ENCODE data around the gene CDH16. TPM values are rescaled to one million over a fixed set of nuclear protein-coding genes. Genes with fewer than 3 reads are reported as not detected.

CDH16 gene
- total RNA-seq, 2 donors from 2014 or later: not detected

- Mint-ChIP-seq H3K4me3 (no peak overlapping the region), H3K36me3 (ENCODE audit: insufficient read depth in 2 of 2) (no peaks in the 10 kb centered on the region), H3K27ac (no peak overlapping the region), H3K9me3 (no peaks in the 10 kb centered on the region), H3K27me3 (ENCODE audit: low read depth) (no peaks in the 10 kb centered on the region), H3K4me1 (ENCODE audit: low read depth) (peaks cover 11% of the 10 kb centered on the region)
- no peak for DNase-seq
- ATAC-seq (replicated peaks in 1 of 2): peak in 1 of 2 donors; percentile 2
Observed at GRCh38 chr16:66910175-66910940, 8.3 kb downstream of the CDH16 start.

DNA sequence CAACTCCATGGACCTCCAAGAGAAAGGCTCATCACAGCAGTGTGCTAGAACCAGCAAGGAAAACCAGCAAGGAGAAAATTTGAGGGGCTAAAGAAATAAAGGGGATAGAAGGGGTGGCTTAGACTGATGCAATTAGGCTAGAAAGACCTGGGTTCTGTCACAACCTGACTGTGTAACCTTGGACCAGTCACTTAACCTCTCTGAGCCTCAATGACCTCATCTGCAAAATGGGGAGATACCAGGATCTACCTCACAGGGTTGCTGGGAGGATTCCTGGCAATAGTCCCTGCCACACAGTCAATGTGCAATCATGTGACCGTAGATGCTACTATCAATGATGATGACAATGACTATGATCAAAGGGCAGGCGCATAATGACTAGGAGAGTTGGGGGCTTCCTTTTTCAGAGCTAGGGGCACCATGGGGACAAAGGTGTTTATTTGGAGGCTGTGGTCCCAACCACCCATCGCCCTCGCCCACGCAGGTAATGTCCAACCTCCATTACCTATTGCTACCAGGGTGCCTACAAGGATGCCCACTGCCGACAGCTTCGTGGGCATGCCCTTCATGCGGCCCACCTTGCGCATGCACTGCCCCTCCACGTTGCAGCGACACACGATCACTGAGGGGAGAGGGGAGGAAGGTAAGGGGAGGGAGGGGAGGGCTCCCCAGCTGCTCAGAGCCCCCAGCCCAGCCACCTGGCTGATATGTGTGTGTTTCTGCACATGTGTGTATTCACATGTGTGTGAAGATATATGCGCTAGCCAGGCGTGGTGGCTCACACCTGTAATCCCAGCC is 9.7 kb downstream of the CDH16 start:
- no peak for DNase-seq
- Mint-ChIP-seq H3K36me3 (ENCODE audit: insufficient read depth in 2 of 2) (no peaks in the 10 kb centered on the region), H3K9me3 (no peaks in the 10 kb centered on the region), H3K4me1 (ENCODE audit: low read depth) (peaks cover 11% of the 10 kb centered on the region), H3K4me3 (no peak overlapping the region), H3K27me3 (ENCODE audit: low read depth) (no peaks in the 10 kb centered on the region), H3K27ac (no peak overlapping the region)
- ATAC-seq (replicated peaks in 1 of 2): no peak

GRCh38 chr16:66908116-66908515 is 10.6 kb downstream of the CDH16 start:
- H3K4me3 Mint-ChIP-seq: no peak overlapping the region
- H3K9me3 Mint-ChIP-seq: no peaks in the 10 kb centered on the region
- H3K27ac Mint-ChIP-seq: no peak overlapping the region

GRCh38 chr16:66906916-66907836 is 11.5 kb downstream of the CDH16 start:
- H3K27ac Mint-ChIP-seq: no peak overlapping the region
- H3K9me3 Mint-ChIP-seq: no peaks in the 10 kb centered on the region
- H3K4me1 Mint-ChIP-seq (ENCODE audit: low read depth): peaks cover 11% of the 10 kb centered on the region
- no peaks in the 10 kb centered on the region for H3K36me3 Mint-ChIP-seq (ENCODE audit: insufficient read depth in 2 of 2)
- ATAC-seq (replicated peaks in 1 of 2) (no peak), DNase-seq (no peak)
- no peaks in the 10 kb centered on the region for H3K27me3 Mint-ChIP-seq (ENCODE audit: low read depth)
- H3K4me3 Mint-ChIP-seq: no peak overlapping the region

More at GRCh38 chr16:66908116-66908515, 10.6 kb downstream of the CDH16 start:
- H3K27me3 Mint-ChIP-seq (ENCODE audit: low read depth): no peaks in the 10 kb centered on the region
- ATAC-seq (replicated peaks in 1 of 2) (no peak), DNase-seq (no peak)
- no peaks in the 10 kb centered on the region for H3K36me3 Mint-ChIP-seq (ENCODE audit: insufficient read depth in 2 of 2)
- peaks cover 11% of the 10 kb centered on the region for H3K4me1 Mint-ChIP-seq (ENCODE audit: low read depth)

GRCh38 chr16:66905633-66906539 is 12.8 kb downstream of the CDH16 start:
- no peaks in the 10 kb centered on the region for H3K36me3 Mint-ChIP-seq (ENCODE audit: insufficient read depth in 2 of 2)
- H3K4me3 Mint-ChIP-seq: no peak overlapping the region
- peaks cover 11% of the 10 kb centered on the region for H3K4me1 Mint-ChIP-seq (ENCODE audit: low read depth)
- DNase-seq: peak; percentile 26 to 40
- H3K9me3 Mint-ChIP-seq: no peaks in the 10 kb centered on the region
- peak; percentile 46 to 54 for ATAC-seq (replicated peaks in 1 of 2)
- H3K27ac Mint-ChIP-seq: no peak overlapping the region
- H3K27me3 Mint-ChIP-seq (ENCODE audit: low read depth): no peaks in the 10 kb centered on the region

DNA sequence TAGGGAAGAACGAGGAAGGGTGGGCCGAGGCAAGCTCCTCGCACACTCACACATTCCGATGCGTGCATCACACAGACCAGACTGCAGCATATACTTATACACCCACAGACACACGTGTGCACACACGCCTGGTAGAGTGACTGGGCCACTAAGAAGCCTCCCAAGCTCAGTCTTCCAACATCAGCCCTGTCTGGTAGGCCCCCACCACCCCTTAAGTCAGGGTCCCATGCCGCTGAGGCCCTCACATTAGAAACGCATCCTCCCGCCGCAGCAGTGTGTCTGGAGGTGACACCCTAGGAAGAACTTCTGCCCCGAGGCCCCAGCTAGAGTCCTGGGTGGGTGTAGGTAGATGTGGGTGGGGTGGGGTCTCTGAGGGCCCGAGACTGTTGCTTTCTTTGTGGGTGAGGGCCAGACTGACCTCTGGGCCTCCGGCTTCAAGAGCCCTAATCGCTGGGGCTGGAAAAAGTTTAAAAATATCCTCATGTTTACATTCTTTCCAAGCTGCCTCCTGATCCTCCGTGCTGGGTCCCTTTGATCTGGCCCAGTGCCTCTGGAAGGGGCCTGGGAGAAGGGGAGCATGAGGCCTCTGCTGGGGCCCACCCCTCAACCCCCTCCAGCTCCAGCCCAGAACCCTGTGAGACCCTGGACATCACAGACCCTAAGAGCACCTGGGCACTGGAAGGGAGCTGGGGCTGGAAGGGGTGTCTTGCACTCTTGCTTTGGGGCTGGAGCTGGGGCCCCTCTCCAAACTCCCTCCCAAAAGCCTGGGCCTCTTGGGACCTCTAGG is 13.6 kb downstream of the CDH16 start:
- peaks cover 11% of the 10 kb centered on the region for H3K4me1 Mint-ChIP-seq (ENCODE audit: low read depth)
- no peak overlapping the region for H3K4me3 Mint-ChIP-seq
- H3K27me3 Mint-ChIP-seq (ENCODE audit: low read depth): no peaks in the 10 kb centered on the region
- ATAC-seq (replicated peaks in 1 of 2) (no peak), DNase-seq (no peak)
- H3K9me3 Mint-ChIP-seq: no peaks in the 10 kb centered on the region
- no peaks in the 10 kb centered on the region for H3K36me3 Mint-ChIP-seq (ENCODE audit: insufficient read depth in 2 of 2)
- no peak overlapping the region for H3K27ac Mint-ChIP-seq

- Mint-ChIP-seq H3K4me1 (ENCODE audit: low read depth) (peaks cover 11% of the 10 kb centered on the region), H3K4me3 (no peak overlapping the region), H3K9me3 (no peaks in the 10 kb centered on the region), H3K36me3 (ENCODE audit: insufficient read depth in 2 of 2) (no peaks in the 10 kb centered on the region), H3K27ac (no peak overlapping the region), H3K27me3 (ENCODE audit: low read depth) (no peaks in the 10 kb centered on the region)
- DNase-seq (no peak), ATAC-seq (replicated peaks in 1 of 2) (no peak)
Observed at GRCh38 chr16:66904428-66904845, 14.2 kb downstream of the CDH16 start.

- no peak overlapping the region for H3K27ac Mint-ChIP-seq
- no peaks in the 10 kb centered on the region for H3K36me3 Mint-ChIP-seq (ENCODE audit: insufficient read depth in 2 of 2)
- peaks cover 11% of the 10 kb centered on the region for H3K4me1 Mint-ChIP-seq (ENCODE audit: low read depth)
- ATAC-seq (replicated peaks in 1 of 2) (no peak), DNase-seq (no peak)
- H3K9me3 Mint-ChIP-seq: no peaks in the 10 kb centered on the region
- no peaks in the 10 kb centered on the region for H3K27me3 Mint-ChIP-seq (ENCODE audit: low read depth)
- no peak overlapping the region for H3K4me3 Mint-ChIP-seq
Observed at GRCh38 chr16:66903544-66904427, 14.9 kb downstream of the CDH16 start.

- H3K9me3 Mint-ChIP-seq: no peaks in the 10 kb centered on the region
- peaks cover 11% of the 10 kb centered on the region for H3K4me1 Mint-ChIP-seq (ENCODE audit: low read depth)
- H3K27me3 Mint-ChIP-seq (ENCODE audit: low read depth): no peaks in the 10 kb centered on the region
- no peak overlapping the region for H3K4me3 Mint-ChIP-seq
- no peak overlapping the region for H3K27ac Mint-ChIP-seq
- H3K36me3 Mint-ChIP-seq (ENCODE audit: insufficient read depth in 2 of 2): no peaks in the 10 kb centered on the region
- ATAC-seq (replicated peaks in 1 of 2) (no peak), DNase-seq (no peak)
Observed at GRCh38 chr16:66902648-66903543, 15.8 kb downstream of the CDH16 start.

DNA sequence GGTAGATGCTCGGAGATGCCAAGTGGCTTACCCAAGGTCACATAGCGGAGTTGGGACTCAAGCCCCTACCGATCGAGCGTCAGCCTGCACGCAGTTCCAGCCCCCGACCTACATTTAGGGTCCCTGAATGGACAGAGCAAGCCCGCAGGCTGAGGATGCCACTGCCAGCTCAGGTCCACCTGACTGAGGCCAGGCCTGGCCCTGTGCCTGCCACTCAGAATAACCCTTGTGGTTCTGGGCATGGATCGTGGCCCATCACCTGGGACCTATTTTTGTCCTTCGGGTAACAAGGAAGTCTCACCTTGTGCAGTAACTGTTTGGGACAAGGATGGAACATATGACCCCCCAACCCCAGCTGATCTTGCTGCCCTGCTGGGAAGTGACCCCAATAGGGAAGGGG is 17.1 kb downstream of the CDH16 start:
- no peak for DNase-seq
- Mint-ChIP-seq H3K27ac (no peak overlapping the region), H3K4me3 (no peak overlapping the region)

More for the DNA sequence above, 17.1 kb downstream of the CDH16 start:
- no peak for ATAC-seq (replicated peaks in 1 of 2)
- Mint-ChIP-seq H3K9me3 (no peaks in the 10 kb centered on the region), H3K36me3 (ENCODE audit: insufficient read depth in 2 of 2) (peaks cover 0 to 1% of the 10 kb centered on the region in 2 donors), H3K4me1 (ENCODE audit: low read depth) (peaks cover 11% of the 10 kb centered on the region), H3K27me3 (ENCODE audit: low read depth) (no peaks in the 10 kb centered on the region)
